ENCODE measurements around the gene SLC39A11.
"Not testable (repeated sequence)": the region's sequence is repeated elsewhere in the genome, so short reads cannot be mapped to it uniquely, and the experiment has no call there.

The SLC39A11 gene

DNA sequence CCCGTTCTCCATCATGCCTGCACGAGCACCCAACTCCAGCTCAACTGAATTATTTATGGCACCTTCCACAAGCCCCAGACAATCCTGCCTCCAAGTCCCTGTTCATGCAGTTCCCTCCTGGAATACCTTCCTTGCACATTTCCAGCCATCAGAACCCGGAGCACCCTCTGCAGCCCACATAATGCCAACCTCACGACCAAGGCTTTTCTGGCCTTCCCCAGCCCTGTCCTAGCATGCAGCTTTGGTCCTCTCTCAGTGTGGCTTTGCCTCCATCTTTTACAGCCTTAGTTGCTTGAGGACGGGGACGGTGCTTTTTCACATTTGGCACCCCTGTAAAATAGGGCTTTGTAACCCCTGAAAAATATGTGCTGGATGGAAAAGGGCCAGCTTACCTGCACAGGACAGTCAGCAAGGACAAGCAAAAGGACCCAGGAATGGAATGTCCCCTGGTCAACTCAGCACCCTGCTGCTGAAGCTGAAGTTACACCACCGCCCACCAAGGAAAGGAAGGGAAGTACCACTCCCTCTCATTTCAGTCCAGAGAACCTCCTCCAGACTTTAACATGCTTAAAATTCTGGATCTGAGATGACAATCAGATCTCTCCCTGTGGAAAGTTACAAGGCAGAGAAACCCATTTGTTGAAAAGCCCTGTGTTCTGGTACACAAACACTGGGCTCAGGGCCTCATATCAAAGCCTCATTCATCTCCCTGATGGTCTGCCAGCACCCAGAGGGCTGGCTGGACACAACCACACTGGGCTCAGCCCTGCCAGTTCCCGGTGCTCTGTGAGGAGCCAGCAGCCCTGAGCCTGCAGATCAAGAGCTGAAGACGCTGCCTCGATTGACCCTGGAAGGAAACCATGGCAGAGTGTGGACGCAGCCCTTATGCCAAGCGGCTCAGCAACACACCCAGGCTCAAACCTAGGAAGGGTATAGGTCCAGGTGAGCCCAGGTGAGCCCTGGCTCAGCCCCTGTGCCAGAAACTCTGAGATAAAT, 2.9 kb downstream of the SLC39A11 start:
- no peak overlapping the region for H3K4me3 ChIP-seq (ENCODE audit: low read length)
- H3K36me3 ChIP-seq (ENCODE audit: control insufficient read depth, insufficient read depth, low read length), result peaks cover 3% of the 10 kb centered on the region
- no peak overlapping the region for H3K27ac ChIP-seq (ENCODE audit: low read depth, low read length)
- H3K27me3 ChIP-seq (ENCODE audit: control insufficient read depth, insufficient read depth, low read length), result no peaks in the 10 kb centered on the region
- no peaks in the 10 kb centered on the region for H3K4me1 ChIP-seq (ENCODE audit: control insufficient read depth, insufficient read depth, low read length)
- H3K9ac ChIP-seq (ENCODE audit: low read length), result no peak overlapping the region

DNA sequence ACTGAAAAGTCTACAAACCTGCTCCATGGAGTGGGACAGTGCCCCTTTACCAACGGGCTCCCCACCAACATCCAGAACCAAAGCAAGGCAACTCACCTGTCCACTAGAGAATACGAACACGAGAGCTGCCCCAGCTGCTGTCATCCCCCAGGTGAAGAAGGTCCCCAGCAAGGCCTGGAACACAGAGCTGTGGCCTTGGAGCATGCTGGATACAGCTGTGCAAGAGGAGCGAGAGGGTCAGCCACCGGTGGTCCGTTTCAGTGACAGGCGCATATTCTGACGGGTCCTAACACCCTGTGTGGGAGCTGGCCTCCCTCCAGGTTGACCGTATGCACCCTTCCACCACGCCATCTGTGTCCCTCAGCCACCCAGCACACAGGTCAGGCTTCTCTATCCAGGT, 3.9 kb downstream of the SLC39A11 start:
- peaks cover 3% of the 10 kb centered on the region for H3K36me3 ChIP-seq (ENCODE audit: control insufficient read depth, insufficient read depth, low read length)
- H3K27ac ChIP-seq (ENCODE audit: low read depth, low read length), result no peak overlapping the region
- no peaks in the 10 kb centered on the region for H3K4me1 ChIP-seq (ENCODE audit: control insufficient read depth, insufficient read depth, low read length)
- no peak overlapping the region for H3K4me3 ChIP-seq (ENCODE audit: low read length)
- H3K27me3 ChIP-seq (ENCODE audit: control insufficient read depth, insufficient read depth, low read length), result no peaks in the 10 kb centered on the region
- H3K9ac ChIP-seq (ENCODE audit: low read length), result no peak overlapping the region

DNA sequence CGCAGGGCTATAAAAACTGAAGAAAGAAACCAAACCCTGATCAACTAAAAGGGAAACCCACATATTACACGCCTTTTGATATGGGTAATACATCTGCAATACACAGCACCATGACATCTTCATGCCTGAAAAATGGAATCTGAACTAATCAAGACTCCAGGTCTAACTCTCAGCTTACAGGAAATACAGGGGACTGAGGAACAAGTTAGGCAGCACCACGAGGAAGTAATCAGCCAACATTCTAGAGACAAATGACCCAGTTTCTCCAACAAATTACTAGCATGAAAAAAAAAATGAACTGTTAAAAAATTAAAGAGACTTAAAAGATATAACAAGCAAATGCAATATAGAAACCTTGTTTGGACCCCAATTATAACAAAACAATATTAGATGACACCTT, 9.1 kb downstream of the SLC39A11 start:
- Histone ChIP-seq H3K4me3 (ENCODE audit: low read length) (no peak overlapping the region), H3K36me3 (ENCODE audit: control insufficient read depth, insufficient read depth, low read length) (peaks cover 5% of the 10 kb centered on the region), H3K4me1 (ENCODE audit: control insufficient read depth, insufficient read depth, low read length) (no peaks in the 10 kb centered on the region), H3K9ac (ENCODE audit: low read length) (no peak overlapping the region), H3K27me3 (ENCODE audit: control insufficient read depth, insufficient read depth, low read length) (no peaks in the 10 kb centered on the region), H3K27ac (ENCODE audit: low read depth, low read length) (no peak overlapping the region)

DNA sequence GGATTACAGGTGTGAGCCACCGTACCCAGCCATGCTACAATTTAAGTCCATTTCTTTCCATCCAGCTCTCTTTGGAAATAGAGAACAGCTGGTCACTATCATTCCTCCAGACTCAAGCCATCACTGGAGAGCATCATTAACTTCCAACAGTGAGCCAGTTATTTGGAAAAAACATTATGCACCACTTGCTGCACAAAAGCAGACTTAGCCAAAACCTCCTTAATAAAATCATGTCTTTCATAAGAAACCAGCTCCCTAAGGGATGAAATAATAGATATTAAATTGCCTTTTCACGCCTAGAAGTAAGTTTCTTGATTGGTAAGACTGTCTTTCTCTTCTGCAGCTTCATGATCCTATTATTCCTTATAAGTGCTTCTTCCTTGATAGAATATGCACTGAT, 17.9 kb downstream of the SLC39A11 start:
- H3K36me3 ChIP-seq (ENCODE audit: control insufficient read depth, insufficient read depth, low read length), result no peaks in the 10 kb centered on the region
- no peak overlapping the region for H3K4me3 ChIP-seq (ENCODE audit: low read length)
- H3K9ac ChIP-seq (ENCODE audit: low read length), result no peak overlapping the region
- H3K27ac ChIP-seq (ENCODE audit: low read depth, low read length), result no peak overlapping the region
- no peaks in the 10 kb centered on the region for H3K4me1 ChIP-seq (ENCODE audit: control insufficient read depth, insufficient read depth, low read length)
- no peaks in the 10 kb centered on the region for H3K27me3 ChIP-seq (ENCODE audit: control insufficient read depth, insufficient read depth, low read length)

DNA sequence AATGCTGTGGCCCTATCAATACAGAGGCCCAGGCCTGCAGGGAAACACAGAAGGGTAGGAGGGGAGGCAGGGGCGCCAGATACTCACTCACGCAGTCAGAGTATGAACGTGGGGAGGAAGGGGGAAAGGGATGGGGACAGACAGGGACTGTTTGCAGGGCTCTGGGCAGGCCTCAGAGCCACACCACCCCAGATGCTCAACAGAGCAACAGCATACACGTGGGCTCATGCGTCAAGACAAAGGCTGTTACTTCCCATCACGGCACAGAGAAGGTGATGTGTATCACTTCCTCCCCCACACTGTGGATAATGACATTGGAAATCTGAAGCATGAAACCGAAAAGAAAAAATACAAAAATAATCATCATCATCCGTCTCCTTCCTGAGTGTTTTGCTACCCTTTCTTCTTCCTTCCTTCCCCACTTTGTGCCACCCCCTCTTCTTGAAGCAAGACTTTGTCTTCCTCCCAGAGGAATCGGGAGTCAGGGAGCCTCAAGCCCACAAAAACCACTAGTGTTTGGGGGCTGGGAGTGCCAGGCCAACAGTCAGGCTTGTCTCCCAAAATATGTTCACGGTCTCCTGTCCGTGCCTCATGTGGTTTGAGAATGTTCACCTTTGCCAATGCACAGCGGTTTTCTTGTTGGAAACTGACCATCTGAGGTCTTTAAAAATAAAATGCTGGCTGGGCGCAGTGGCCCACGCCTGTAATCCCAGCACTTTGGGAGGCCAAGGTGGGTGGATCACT, 20.1 kb downstream of the SLC39A11 start:
- H3K9ac ChIP-seq (ENCODE audit: low read length), result no peak overlapping the region
- no peak overlapping the region for H3K4me3 ChIP-seq (ENCODE audit: low read length)
- H3K27me3 ChIP-seq (ENCODE audit: control insufficient read depth, insufficient read depth, low read length), result no peaks in the 10 kb centered on the region
- H3K36me3 ChIP-seq (ENCODE audit: control insufficient read depth, insufficient read depth, low read length), result no peaks in the 10 kb centered on the region
- H3K27ac ChIP-seq (ENCODE audit: low read depth, low read length), result no peak overlapping the region
- no peaks in the 10 kb centered on the region for H3K4me1 ChIP-seq (ENCODE audit: control insufficient read depth, insufficient read depth, low read length)

DNA sequence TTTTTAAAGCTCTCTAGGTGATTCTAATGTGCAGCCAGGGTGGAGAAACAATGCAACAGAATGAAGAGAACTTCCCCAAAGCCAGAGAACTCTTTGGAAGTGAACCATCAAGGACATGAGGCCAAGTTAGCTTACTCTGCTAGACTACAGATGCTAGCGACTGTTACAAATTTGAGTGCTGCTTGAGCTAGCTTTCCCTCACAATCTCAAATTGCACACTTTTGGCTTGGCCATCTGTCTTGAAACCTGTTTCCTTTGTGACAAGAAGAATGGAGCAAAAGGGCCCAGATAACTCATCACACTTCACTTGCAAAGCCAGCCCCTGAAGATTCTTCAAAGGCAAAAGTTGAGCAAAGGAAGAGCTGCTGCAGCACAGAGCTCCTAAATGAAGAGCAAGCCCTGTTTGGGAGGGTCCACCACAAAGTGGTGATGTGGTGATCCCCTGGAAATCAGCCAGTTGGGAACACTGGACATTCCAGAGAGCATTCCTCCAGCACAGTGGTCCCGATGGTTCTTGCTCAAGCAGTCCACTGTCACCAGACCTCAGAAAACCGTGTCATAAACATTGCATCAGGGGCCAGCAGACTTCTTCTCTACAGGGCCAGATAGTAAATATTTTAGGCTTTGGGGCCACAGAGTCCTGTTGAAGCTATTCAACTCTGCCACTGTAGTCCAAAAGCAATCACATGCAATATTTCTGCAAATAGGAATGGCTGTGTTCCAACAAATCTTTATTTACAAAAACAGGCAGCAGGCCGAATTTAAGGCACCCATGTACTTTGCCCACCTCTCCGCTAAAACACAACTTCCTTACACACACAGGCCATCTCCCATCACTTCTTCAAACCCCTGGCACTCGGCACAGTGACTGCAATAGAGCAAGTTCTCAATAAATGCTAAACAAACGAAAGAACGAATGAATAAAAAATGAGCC, 21.2 kb downstream of the SLC39A11 start:
- H3K27ac ChIP-seq (ENCODE audit: low read depth, low read length), result no peak overlapping the region

DNA sequence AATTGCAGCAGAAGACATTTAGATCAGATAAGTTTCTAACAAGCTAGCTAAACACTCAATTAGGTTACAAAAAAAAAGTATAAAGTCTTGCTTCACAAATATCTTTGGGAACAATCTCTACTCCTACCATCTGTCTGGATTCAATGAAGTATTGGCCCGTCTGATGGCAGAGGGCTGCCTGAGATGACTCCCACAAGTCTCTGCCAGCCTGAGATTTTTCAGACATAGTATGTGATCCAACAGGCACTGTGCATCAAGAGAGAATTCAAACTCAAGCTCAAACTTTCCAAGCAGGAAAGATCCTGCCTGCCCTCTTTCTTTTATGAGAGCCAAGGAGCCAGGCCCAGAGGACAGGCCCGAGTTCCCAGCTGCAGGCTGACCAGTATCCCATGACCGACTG, 22.6 kb downstream of the SLC39A11 start:
- H3K4me1 ChIP-seq (ENCODE audit: control insufficient read depth, insufficient read depth, low read length), result no peaks in the 10 kb centered on the region
- no peak overlapping the region for H3K9ac ChIP-seq (ENCODE audit: low read length)
- no peak overlapping the region for H3K27ac ChIP-seq (ENCODE audit: low read depth, low read length)
- no peaks in the 10 kb centered on the region for H3K36me3 ChIP-seq (ENCODE audit: control insufficient read depth, insufficient read depth, low read length)
- H3K27me3 ChIP-seq (ENCODE audit: control insufficient read depth, insufficient read depth, low read length), result no peaks in the 10 kb centered on the region
- H3K4me3 ChIP-seq (ENCODE audit: low read length), result no peak overlapping the region

More for the DNA sequence above, 21.2 kb downstream of the SLC39A11 start:
- no peaks in the 10 kb centered on the region for H3K27me3 ChIP-seq (ENCODE audit: control insufficient read depth, insufficient read depth, low read length)
- no peaks in the 10 kb centered on the region for H3K36me3 ChIP-seq (ENCODE audit: control insufficient read depth, insufficient read depth, low read length)
- no peak overlapping the region for H3K9ac ChIP-seq (ENCODE audit: low read length)
- no peaks in the 10 kb centered on the region for H3K4me1 ChIP-seq (ENCODE audit: control insufficient read depth, insufficient read depth, low read length)
- no peak overlapping the region for H3K4me3 ChIP-seq (ENCODE audit: low read length)

DNA sequence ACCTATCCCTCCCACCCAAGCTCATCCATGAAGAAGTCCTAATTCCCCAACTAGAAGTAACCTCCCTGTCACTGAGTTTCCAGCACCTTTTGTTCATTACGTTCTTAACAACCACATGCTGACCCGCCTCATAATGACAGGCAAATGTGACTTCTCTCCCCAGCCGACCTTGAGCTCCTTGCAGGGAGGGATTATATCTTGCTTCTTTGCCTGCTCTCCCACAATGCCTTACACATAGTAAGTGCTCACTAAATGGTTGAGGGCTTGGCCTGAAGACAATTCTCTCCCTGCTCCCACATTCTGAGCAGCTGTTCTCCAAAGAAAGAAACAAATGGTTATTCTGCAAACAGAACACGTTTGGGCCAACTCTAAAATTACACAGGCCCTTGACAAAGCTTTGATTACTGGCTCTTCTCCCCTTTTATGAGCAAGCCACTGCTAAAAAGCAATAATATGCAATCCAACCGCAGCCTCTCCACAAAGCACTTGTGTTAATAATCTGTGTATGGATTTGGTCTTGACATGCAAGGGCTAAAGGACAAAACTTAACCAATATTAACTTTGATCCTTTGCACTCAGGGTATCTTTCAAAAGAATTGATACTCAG, 23.2 kb downstream of the SLC39A11 start:
- H3K36me3 ChIP-seq (ENCODE audit: control insufficient read depth, insufficient read depth, low read length), result no peaks in the 10 kb centered on the region
- no peaks in the 10 kb centered on the region for H3K4me1 ChIP-seq (ENCODE audit: control insufficient read depth, insufficient read depth, low read length)
- H3K27me3 ChIP-seq (ENCODE audit: control insufficient read depth, insufficient read depth, low read length), result no peaks in the 10 kb centered on the region
- H3K9ac ChIP-seq (ENCODE audit: low read length), result no peak overlapping the region
- no peak overlapping the region for H3K27ac ChIP-seq (ENCODE audit: low read depth, low read length)
- no peak overlapping the region for H3K4me3 ChIP-seq (ENCODE audit: low read length)

DNA sequence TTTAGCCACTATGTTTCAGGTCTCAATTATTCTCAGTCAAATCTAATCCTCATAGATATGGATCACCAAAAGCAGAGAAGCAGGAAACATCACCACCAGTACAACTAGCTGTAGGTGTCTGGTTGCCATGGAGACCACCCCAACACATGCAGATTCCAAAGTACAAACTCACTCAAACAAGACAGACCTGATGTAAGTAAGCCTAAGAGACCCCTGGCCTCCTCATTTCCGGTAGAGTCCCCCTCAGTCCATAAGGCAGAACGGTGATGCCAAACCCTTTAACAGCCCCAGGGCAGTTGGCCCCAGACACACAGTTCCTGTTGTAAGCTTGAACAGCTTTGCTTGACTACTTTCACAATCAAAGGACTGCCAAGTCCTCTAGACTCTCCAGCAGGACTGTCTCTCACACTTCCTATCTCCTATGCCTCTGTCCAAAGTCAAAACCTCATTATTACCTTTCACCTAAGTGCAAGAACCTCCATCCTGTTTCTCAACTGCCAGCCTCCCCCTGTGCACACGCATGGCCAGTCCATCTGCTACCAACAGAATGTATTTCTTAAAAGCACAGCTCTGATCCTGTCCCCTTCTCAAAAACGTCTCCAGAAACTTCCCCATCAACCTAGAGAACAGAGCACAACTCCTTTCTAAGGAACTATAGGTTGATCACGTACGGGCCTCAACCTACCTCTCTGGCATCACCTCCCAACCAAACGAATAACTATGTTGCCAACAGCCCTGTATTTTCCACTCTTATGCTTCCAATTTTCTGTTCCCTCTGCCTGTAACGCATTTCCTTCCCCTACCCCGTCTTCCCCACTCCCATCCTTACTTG, 23.9 kb downstream of the SLC39A11 start:
- no peak overlapping the region for H3K4me3 ChIP-seq (ENCODE audit: low read length)
- no peak overlapping the region for H3K9ac ChIP-seq (ENCODE audit: low read length)
- no peak overlapping the region for H3K27ac ChIP-seq (ENCODE audit: low read depth, low read length)
- H3K36me3 ChIP-seq (ENCODE audit: control insufficient read depth, insufficient read depth, low read length), result no peaks in the 10 kb centered on the region
- no peaks in the 10 kb centered on the region for H3K27me3 ChIP-seq (ENCODE audit: control insufficient read depth, insufficient read depth, low read length)
- H3K4me1 ChIP-seq (ENCODE audit: control insufficient read depth, insufficient read depth, low read length), result no peaks in the 10 kb centered on the region

DNA sequence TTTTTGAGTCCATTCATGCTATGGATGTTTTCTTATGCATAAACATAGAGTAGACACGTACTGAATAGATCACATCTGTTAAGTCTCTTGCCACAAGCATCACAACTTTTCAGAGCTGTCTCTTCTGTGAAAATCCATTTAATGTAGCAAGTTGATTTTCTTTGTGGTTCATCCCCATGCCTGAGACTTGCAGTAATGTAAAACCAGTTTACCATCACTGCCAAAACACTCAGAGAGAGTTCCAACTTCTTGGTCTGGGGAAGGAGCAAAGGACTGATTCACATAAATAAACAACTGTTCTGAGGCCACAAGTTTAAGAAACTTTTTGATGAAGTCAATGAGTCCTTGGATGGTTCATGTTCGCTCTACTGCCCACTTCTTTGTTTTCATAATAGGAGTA, 24.8 kb downstream of the SLC39A11 start:
- not testable (repeated sequence) for H3K4me3 ChIP-seq (ENCODE audit: low read length); H3K27me3 ChIP-seq (ENCODE audit: control insufficient read depth, insufficient read depth, low read length); H3K36me3 ChIP-seq (ENCODE audit: control insufficient read depth, insufficient read depth, low read length); H3K4me1 ChIP-seq (ENCODE audit: control insufficient read depth, insufficient read depth, low read length); H3K9ac ChIP-seq (ENCODE audit: low read length); H3K27ac ChIP-seq (ENCODE audit: low read depth, low read length)

DNA sequence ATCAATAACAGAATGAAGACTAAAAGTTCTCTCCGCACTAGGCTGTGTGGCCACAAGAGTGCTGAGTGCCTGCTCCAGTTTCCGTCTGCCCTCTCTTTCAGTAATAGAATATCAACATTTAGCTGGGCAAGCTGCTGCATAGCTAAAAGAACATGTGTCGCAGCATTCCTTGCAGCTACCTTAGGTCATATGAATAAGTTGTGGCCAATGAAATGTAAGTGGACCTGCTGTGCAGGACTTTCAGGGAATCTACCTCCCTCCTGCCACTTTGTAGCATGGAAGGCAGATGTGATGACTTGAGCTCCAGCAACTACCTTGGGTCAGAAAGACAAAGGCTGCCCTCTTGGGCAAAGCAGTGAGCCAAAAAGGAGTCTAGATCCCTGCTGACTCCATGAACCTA, 25.4 kb downstream of the SLC39A11 start:
- Histone ChIP-seq H3K27me3 (ENCODE audit: control insufficient read depth, insufficient read depth, low read length) (no peaks in the 10 kb centered on the region), H3K27ac (ENCODE audit: low read depth, low read length) (no peak overlapping the region), H3K9ac (ENCODE audit: low read length) (no peak overlapping the region), H3K4me3 (ENCODE audit: low read length) (no peak overlapping the region), H3K36me3 (ENCODE audit: control insufficient read depth, insufficient read depth, low read length) (no peaks in the 10 kb centered on the region), H3K4me1 (ENCODE audit: control insufficient read depth, insufficient read depth, low read length) (no peaks in the 10 kb centered on the region)

All from rectal smooth muscle tissue (tissue), 1 donor.